Measurements from ENCODE around the gene CSF2.

DNA sequence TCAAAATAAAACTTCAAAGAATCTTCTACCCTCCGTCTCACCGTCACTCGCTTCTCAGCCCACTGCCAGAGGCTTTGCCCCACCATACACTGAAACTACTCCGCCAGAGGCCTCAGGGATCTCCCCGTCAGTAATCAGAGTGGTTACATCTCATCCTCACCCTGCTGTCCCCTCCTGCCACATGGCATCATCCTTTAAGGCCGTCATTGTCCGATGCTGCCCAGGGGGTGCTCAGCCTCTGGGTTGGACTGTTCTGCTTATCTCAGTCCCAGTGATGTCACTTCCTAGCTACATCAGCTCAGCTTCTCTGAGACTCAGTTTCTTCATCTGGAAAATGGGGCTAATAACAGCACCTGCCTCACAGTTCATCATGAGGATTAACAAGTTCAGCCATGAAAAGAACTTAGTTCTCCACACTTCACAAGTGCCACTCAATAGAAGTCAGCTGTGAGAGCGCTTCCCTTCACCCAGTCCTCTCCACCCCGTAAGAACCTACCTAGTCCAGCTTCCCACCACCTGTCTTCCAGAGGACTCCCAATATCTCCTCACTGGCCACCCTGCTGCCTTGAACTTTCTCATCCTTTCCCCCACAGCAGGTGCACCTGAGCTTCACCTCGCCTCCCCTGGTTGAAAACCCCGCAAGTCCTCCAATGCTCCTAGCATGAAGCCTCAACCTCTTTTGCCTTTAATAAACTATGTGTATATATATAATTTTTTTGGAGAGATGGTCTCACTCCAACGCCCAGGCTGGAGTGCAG lies 15.9 kb upstream of the CSF2 start:
- TF ChIP-seq CTCF (IDR thresholded peaks at IDR 0.05) (no peak), EP300 (IDR thresholded peaks at IDR 0.05; ENCODE audit: borderline replicate concordance in 1 of 2, low read depth in 1 of 2, low read length in 1 of 2) (no peak), CHD2 (IDR thresholded peaks at IDR 0.05; ENCODE audit: low read length, partially characterized antibody) (no peak), JUND (IDR thresholded peaks at IDR 0.05) (no peak), TAF1 (IDR thresholded peaks at IDR 0.05; ENCODE audit: borderline replicate concordance, low read depth, low read length) (no peak), RAD21 (IDR thresholded peaks at IDR 0.05; ENCODE audit: low read length) (no peak)
- TF ChIP-seq, protein P1, sequence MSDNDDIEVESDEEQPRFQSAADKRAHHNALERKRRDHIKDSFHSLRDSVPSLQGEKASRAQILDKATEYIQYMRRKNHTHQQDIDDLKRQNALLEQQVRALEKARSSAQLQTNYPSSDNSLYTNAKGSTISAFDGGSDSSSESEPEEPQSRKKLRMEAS (IDR thresholded peaks at IDR 0.05; ENCODE audit: low read depth) = no peak
